Stomach smooth muscle (tissue), 2 donors: ENCODE measurements around the gene MLC1.
A peak's percentile ranks its signal among the peaks of the same experiment; 100 is the strongest.

Source experiments
- H3K27ac ChIP-seq: one replicate; pipeline ENCODE4 v1.7.0; 2013; ENCODE audit warnings: mild to moderate bottlenecking, low read length, inconsistent platforms
- H3K27me3 ChIP-seq, 2 donors: one replicate each; pipeline ENCODE4 v1.7.0; 2013; ENCODE audit warnings: low read length in 2 of 2; ENCODE audit not compliant: insufficient read depth in 2 of 2, control insufficient read depth in 1 of 2
- H3K36me3 ChIP-seq, 2 donors: one replicate each; pipeline ENCODE4 v1.7.0; 2013; ENCODE audit warnings: low read length in 2 of 2; ENCODE audit not compliant: control insufficient read depth in 2 of 2, insufficient read depth in 2 of 2
- H3K4me1 ChIP-seq: one replicate; pipeline ENCODE4 v1.7.0; 2013; ENCODE audit warnings: low read length; ENCODE audit not compliant: control insufficient read depth, insufficient read depth
- H3K4me3 ChIP-seq, 2 donors: one replicate each; pipeline ENCODE4 v1.7.0; 2013; ENCODE audit warnings: low read length in 2 of 2
- H3K9ac ChIP-seq, 2 donors: one replicate each; pipeline ENCODE4 v1.7.0; 2013; ENCODE audit warnings: low read length in 2 of 2, mild to moderate bottlenecking in 1 of 2
- H3K9me3 ChIP-seq, 2 donors: one replicate each; pipeline ENCODE4 v1.7.0; 2013; ENCODE audit warnings: low read length in 2 of 2; ENCODE audit not compliant: control insufficient read depth in 2 of 2
- donor health status: healthy.
- donor health status: Pancreatic carcinoma.

The MLC1 gene

DNA sequence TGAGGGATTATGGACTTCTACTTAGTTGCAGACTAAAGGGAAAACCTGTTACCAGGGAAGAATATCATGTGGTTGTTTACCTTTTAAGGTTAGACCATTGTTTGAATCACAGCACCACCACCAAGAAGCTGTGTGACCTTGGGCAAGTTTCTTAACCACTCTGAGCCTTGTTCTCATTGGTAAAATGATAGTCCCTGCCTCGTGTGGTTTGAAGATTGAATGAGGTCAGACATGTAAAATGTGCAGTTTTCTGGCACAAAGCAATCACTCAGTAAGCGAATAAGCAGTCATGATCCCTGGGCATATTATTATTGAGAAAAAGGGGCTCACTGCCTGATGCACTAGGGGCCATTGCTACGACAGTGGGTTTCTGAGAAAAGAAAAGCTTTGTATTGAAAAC is 32.9 kb upstream of the MLC1 start:
- H3K4me1 ChIP-seq, result peaks cover 15% of the 10 kb centered on the region
- H3K27me3 ChIP-seq, result peaks cover 0 to 7% of the 10 kb centered on the region in 2 donors
- H3K4me3 ChIP-seq, result no peak overlapping the region
- no peak overlapping the region for H3K27ac ChIP-seq
- no peaks in the 10 kb centered on the region for H3K9me3 ChIP-seq
- H3K9ac ChIP-seq, result no peak overlapping the region
- H3K36me3 ChIP-seq, result no peaks in the 10 kb centered on the region

DNA sequence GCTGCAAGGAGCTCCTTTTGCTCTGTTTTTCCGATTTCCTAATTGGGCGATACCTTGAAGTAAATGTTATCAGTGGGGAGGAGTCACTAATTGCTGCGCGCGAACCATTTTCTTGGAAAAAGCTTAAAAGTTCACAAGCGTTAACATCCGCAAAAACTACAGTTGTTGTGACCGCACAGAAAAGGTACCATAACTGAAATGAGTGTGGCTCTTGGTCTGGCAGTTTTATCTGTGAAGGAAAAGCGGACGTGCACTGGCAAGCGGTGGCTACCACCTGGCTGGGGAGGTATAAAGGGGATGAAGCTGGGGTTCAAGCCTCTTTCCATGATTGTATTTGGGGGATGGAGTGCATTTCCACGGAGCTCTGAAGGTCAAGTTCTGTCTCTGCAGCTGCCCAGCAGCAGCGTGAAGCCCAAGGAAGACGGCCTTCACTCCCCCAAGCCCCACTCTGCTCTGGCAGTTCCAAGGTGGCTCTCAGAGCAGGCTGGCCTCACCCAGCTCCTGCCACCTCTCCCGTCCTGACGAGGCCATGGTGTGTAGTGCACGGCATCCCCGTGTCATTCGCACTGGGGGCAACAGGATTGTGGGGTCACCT is 32.0 kb upstream of the MLC1 start:
- Histone ChIP-seq H3K36me3 (no peaks in the 10 kb centered on the region), H3K27ac (no peak overlapping the region), H3K9me3 (no peaks in the 10 kb centered on the region), H3K4me1 (peaks cover 15% of the 10 kb centered on the region), H3K4me3 (no peak overlapping the region), H3K27me3 (peaks cover 0 to 7% of the 10 kb centered on the region in 2 donors), H3K9ac (no peak overlapping the region)

DNA sequence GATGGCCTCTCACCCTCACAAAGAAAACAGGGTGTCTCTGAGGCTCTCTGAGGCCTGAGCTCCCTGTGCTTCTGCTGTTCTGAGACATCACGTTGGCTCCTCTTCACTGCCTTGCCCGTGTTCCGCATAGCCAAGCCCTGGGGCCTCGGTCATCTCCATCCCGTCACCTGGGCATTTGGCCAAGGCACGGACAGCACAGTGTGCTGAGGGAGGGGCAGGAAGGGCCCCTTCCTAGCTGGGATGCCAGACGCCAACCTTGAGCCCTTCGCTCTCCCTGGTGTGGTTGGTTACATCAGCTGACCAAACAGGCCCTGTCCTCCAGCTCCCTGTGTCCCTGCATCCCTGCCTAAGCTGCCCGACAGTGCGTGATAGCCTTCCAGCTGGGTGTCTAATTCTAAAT is 30.5 kb upstream of the MLC1 start:
- Histone ChIP-seq H3K27me3 (peaks cover 0 to 6% of the 10 kb centered on the region in 2 donors), H3K27ac (no peak overlapping the region), H3K9me3 (no peaks in the 10 kb centered on the region), H3K4me3 (no peak overlapping the region), H3K36me3 (no peaks in the 10 kb centered on the region), H3K4me1 (peaks cover 15% of the 10 kb centered on the region), H3K9ac (no peak overlapping the region)

DNA sequence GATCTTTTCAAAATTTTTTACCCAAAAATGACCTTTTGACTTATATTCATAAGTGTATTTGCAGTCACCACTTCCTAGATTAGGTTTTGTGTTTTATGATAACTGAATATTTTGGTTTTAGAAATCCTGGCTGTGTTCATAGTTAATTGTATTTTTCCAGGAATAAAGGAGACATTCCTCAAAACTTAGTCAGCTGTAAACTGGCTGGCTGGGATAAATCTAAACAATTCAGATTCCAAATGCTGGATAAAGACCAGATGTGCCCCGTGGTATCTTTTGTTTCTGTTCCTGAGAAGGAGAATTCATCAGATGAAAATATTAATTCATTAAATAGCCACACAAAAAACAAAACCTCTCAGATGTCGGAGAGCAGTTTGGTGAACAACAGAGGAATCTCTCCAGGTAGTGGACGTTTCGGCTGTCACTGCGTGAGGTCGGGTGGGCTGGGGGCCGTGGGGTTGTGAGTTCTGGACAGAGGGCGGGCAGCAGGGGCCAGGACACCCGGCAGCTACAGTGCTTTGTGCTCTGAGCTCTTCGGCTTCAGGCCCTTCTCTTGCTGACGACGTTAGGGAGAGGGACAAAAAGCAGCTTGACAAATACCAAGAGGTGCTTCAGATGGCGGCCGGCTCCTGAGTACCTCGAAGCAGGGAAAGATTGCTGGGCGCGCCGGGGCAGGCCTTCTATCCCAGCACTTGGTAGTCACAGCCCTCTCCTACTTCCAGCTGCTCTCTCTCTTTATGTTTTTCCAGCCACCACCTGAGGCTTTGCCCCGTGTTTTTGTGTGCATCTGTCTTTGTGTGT is 29.2 kb upstream of the MLC1 start:
- Histone ChIP-seq H3K27ac (peak overlapping the region; percentile 60), H3K9ac (peak overlapping the region; percentile 51 to 54), H3K4me3 (peak overlapping the region; percentile 47 to 51), H3K36me3 (no peaks in the 10 kb centered on the region), H3K27me3 (peaks cover 0 to under 1% of the 10 kb centered on the region in 2 donors), H3K9me3 (no peaks in the 10 kb centered on the region), H3K4me1 (peaks cover 15% of the 10 kb centered on the region)

DNA sequence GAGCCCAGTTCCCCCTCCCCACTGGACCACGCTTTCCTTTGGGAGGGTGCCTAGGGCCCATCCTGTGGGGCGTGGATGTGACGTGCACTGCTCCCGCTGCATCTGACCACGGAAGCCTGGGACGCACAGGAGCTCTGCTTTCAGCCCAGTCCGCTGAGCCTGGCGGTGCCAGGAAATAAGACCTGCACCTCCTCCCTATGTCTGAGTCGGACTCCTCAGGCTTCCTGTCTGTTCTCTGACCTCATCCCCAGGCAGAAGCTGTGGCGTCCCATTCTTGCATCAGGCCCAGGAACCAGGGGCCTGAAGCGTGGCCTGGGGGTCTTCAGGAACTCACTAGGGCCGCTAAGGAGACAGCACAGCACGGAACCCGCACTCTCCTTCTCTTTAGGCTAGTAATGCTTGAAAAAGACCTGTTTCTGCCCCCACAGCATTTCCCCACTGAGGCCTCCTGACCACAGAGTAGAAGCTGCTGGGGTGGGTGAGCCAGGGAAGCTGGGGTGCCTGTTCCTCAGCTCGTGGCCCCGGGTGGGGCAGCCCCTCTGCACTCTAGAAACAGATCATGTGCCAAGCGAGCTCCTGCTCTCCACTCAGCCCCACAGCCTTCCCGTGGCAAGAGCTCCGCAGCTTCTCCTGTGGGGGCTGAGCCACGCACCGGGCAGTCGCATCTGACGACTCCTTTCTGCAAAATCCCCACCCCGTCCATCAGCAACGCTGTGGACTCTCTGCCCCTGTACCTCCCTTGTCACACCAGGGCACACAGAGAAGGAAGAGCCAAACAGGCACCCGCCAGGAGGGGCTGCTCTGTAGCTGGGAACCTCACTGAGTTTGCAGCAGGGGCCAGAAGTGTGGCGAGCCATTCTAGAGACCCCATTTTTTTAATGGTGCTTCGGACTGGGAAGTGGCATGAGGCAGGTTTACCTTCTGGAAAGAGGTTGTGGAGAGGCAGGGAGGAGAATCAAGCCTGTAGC is 27.2 kb upstream of the MLC1 start:
- no peak overlapping the region for H3K27ac ChIP-seq

DNA sequence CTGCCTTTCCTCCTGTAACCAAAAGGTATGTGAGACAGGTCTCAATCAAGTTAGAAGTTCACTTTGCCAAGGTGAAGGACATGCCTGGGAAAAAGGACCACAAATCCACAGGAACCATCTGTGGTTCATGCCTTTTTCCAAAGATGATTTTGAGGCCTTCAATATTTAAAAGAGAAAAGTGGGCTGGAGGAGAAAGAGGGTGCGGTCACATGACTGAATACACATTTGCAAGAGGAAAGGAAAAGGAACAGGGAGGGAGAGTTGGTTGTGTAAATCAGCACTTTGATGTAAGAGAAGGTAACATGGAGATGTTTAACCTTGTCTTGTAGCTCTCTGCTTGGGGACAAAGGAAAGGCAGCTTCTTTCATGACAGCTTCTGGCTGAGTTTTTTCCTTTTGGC is 25.8 kb upstream of the MLC1 start:
- H3K36me3 ChIP-seq, result no peaks in the 10 kb centered on the region
- H3K27ac ChIP-seq, result no peak overlapping the region
- H3K4me1 ChIP-seq, result peaks cover 11% of the 10 kb centered on the region
- no peak overlapping the region for H3K9ac ChIP-seq
- no peak overlapping the region for H3K4me3 ChIP-seq
- H3K27me3 ChIP-seq, result peaks cover 0 to 2% of the 10 kb centered on the region in 2 donors
- H3K9me3 ChIP-seq, result no peaks in the 10 kb centered on the region

More for the DNA sequence above, 27.2 kb upstream of the MLC1 start:
- Histone ChIP-seq H3K9me3 (no peaks in the 10 kb centered on the region), H3K27me3 (peaks cover 0 to 2% of the 10 kb centered on the region in 2 donors), H3K9ac (no peak overlapping the region), H3K4me3 (no peak overlapping the region), H3K36me3 (no peaks in the 10 kb centered on the region), H3K4me1 (peaks cover 11% of the 10 kb centered on the region)

DNA sequence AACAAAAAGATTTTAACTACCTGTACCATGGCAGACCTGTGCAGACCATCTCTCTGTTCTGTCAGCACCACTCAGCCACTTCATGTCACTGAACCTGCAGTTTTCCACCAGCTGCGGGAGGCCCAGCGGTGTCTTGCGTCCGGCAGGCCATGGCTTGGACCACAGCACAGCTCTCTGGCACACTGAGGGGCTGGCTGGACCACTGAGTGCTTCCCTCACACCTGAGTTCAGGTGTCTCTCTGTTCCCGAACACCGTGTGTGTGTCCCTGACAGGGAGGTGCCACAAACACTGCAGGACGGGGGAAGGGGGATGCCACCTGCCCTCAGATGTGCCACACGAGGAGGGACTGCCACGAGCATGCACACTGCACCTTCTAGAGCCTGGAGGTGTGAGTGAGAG is 22.3 kb upstream of the MLC1 start:
- H3K9me3 ChIP-seq, result no peaks in the 10 kb centered on the region
- no peak overlapping the region for H3K9ac ChIP-seq

DNA sequence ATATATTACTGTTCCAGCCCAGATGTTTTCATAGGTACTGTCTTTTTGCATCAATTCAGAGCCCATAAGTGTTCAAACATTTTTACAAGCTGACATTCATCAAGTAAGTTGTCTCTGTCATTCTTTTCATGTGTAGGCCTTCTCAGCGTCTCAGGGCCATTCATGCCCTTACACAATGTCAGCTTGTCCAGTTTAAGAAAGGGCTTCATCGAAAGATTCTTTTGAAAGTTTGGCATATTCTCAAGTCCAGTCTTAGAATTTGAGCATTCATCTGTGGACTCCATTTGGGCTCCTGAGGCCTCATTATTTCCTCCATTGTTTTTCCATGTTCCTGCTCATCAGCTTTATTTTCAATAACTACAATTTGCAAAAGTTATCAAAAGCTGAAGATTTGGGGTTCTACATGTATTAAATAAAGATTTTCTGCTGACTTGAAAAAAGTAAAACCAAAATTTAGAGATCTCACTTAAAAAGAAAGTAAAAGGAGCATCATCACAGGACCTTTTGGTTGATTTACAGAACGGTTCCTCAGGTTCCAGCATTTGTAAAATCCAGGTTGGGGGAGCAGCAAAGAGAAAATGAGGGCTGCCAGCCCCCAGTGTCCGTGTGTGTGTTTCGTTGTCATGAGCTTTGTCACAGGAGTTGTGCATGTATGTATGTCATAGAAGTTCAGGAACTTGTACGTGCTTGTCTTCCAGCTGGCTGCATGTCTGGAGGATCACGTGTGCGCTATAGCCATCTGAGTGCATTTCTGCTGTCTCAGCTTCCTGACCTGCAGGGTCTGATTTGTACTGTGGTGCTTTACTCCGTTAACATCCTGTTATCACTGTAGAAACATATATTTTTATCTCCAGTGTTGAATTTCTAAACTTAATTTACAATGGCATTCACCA is 20.2 kb upstream of the MLC1 start:
- Histone ChIP-seq H3K9ac (no peak overlapping the region), H3K27ac (no peak overlapping the region), H3K4me1 (no peaks in the 10 kb centered on the region), H3K4me3 (no peak overlapping the region), H3K27me3 (peaks cover 2 to 3% of the 10 kb centered on the region in 2 donors), H3K9me3 (no peaks in the 10 kb centered on the region), H3K36me3 (no peaks in the 10 kb centered on the region)

More for the DNA sequence above, 22.3 kb upstream of the MLC1 start:
- H3K27me3 ChIP-seq, result peaks cover 2 to 3% of the 10 kb centered on the region in 2 donors
- no peaks in the 10 kb centered on the region for H3K36me3 ChIP-seq
- no peaks in the 10 kb centered on the region for H3K4me1 ChIP-seq
- no peak overlapping the region for H3K27ac ChIP-seq
- no peak overlapping the region for H3K4me3 ChIP-seq

DNA sequence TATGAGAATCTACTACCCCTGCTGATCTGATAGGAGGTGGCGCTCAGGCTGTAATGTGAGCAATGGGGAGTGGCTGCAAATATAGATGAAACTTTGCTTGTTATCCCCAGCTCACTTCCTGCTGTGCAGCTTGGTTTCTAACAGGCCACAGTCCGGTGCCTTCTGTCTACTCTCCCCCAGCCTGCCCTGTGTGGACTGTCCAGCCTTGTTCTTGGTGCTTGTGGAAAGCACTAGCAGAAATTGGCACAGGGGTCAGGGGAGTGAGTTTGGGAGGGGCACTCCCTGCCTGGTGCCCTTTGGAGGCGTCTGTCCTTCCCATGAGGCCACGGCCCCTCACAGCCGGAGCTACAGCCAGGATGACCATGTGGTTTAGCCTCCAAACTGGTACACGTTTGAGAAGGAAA is 18.9 kb upstream of the MLC1 start:
- Histone ChIP-seq H3K27ac (no peak overlapping the region), H3K9ac (no peak overlapping the region), H3K9me3 (no peaks in the 10 kb centered on the region), H3K27me3 (peaks cover 2 to 3% of the 10 kb centered on the region in 2 donors), H3K36me3 (no peaks in the 10 kb centered on the region), H3K4me1 (no peaks in the 10 kb centered on the region), H3K4me3 (no peak overlapping the region)

DNA sequence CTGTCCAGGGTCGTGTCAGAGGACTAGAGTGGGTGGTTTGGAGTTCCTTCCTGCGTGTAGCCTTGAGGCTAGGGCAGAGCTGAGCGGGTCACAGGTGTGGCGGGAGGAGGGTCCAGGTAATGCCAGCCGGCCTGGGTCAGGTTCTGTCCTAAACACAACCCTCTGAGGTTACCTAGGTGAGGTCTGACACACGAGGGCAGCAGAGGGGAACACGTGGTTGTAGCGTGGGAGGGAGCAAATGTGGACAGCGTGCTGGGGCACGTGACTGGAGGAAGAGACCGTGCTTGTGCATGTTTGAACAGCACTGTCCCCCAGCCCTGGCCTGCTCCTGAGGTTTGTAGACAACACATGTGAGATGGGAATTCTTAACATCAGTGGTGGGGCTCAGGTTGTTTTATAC is 17.7 kb upstream of the MLC1 start:
- no peaks in the 10 kb centered on the region for H3K36me3 ChIP-seq
- H3K4me3 ChIP-seq, result no peak overlapping the region
- peaks cover 2 to 3% of the 10 kb centered on the region in 2 donors for H3K27me3 ChIP-seq
- no peak overlapping the region for H3K9ac ChIP-seq
- H3K9me3 ChIP-seq, result no peaks in the 10 kb centered on the region
- no peak overlapping the region for H3K27ac ChIP-seq
- no peaks in the 10 kb centered on the region for H3K4me1 ChIP-seq
